IMR-90 (cell line): ENCODE data around the gene IFNL1. TPM values are rescaled to one million over a fixed set of nuclear protein-coding genes. Genes with fewer than 3 reads are reported as not detected.
"Not testable (repeated sequence)": the region's sequence is repeated elsewhere in the genome, so short reads cannot be mapped to it uniquely, and the experiment has no call there.

ENCODE experiments used
- ATAC-seq: fragments of 200-7000 bp; cut with Tn5 transposase; 2 replicates; pipeline ENCODE4 v1.9.1; 2020; ENCODE audit warnings: low read depth, mild to moderate bottlenecking, moderate library complexity
- BruUV-seq: library from RNA; stranded (reverse); fragments of 400-500 nt; replicated peaks from 2 replicates; lab custom pipeline; 2021; lab: Mats Ljungman, UMichigan
- CTCF ChIA-PET: fragments of 300-600 bp; formaldehyde crosslinking; extraction: SDS; loops from one replicate; lab custom pipeline; 2021; ENCODE audit warnings: antibody characterized with exemption; lab: Yijun Ruan, JAX
- POLR2A ChIA-PET: fragments of 300-600 bp; sonication (Branson Sonifier 250); formaldehyde crosslinking; loops from one replicate; lab custom pipeline; 2022; ENCODE audit warnings: antibody characterized with exemption; ENCODE audit not compliant: unreplicated experiment; lab: Charles Lee
- DNase-seq: peaks from one replicate; pipeline ENCODE4 v3.0.0; 2013
- H2AFZ ChIP-seq: replicated peaks from 2 replicates; pipeline ENCODE3; 2013; ENCODE audit warnings: low read length, mild to moderate bottlenecking; ENCODE audit not compliant: poor library complexity
- H2AK5ac ChIP-seq: 2 replicates; pipeline ENCODE4 v1.6.1; 2013; ENCODE audit warnings: low read depth, low read length, inconsistent platforms
- H2AK9ac ChIP-seq: replicated peaks from 2 replicates; pipeline ENCODE3; 2013; ENCODE audit warnings: mild to moderate bottlenecking, low read depth, low read length, moderate library complexity; ENCODE audit not compliant: poor library complexity
- H2BK120ac ChIP-seq: 2 replicates; pipeline ENCODE4 v1.6.1; 2013; ENCODE audit warnings: low read depth, low read length, inconsistent platforms
- H2BK15ac ChIP-seq: 3 replicates; pipeline ENCODE4 v1.6.1; 2013; ENCODE audit warnings: low read depth, low read length, inconsistent platforms
- H2BK20ac ChIP-seq: 2 replicates; pipeline ENCODE4 v1.6.1; 2013; ENCODE audit warnings: low read depth, mild to moderate bottlenecking, inconsistent platforms, low read length, moderate library complexity
- H2BK5ac ChIP-seq: 2 replicates; pipeline ENCODE4 v1.6.1; 2013; ENCODE audit warnings: mild to moderate bottlenecking, low read depth, low read length, inconsistent platforms; ENCODE audit not compliant: poor library complexity, severe bottlenecking
- H3K14ac ChIP-seq: replicated peaks from 2 replicates; pipeline ENCODE4 v1.6.1; 2013; ENCODE audit warnings: low read depth, low read length, inconsistent platforms
- H3K18ac ChIP-seq: 2 replicates; pipeline ENCODE4 v1.6.1; 2013; ENCODE audit warnings: low read depth, low read length, control low read depth
- H3K23ac ChIP-seq: 2 replicates; pipeline ENCODE4 v1.6.1; 2013; ENCODE audit warnings: low read depth, low read length, inconsistent platforms
- H3K27ac ChIP-seq: 2 replicates; pipeline ENCODE4 v1.5.1; 2013; ENCODE audit warnings: mild to moderate bottlenecking, control low read depth, low read length; ENCODE audit not compliant: insufficient read depth
- H3K27me3 ChIP-seq: 2 replicates; pipeline ENCODE4 v1.6.1; 2013; ENCODE audit warnings: low read length; ENCODE audit not compliant: control insufficient read depth, insufficient read depth
- H3K36me3 ChIP-seq: 2 replicates; pipeline ENCODE4 v1.6.1; 2013; ENCODE audit warnings: low read length, mixed read lengths; ENCODE audit not compliant: control insufficient read depth, insufficient read depth
- H3K4ac ChIP-seq: 2 replicates; pipeline ENCODE4 v1.6.1; 2013; ENCODE audit warnings: low read depth, low read length, inconsistent platforms
- H3K4me1 ChIP-seq: 2 replicates; pipeline ENCODE4 v1.6.1; 2013; ENCODE audit warnings: low read length, mixed read lengths; ENCODE audit not compliant: control insufficient read depth, insufficient read depth
- H3K4me2 ChIP-seq: 2 replicates; pipeline ENCODE4 v1.6.1; 2013; ENCODE audit warnings: low read depth, mild to moderate bottlenecking, control low read depth, low read length, moderate library complexity
- H3K4me3 ChIP-seq: 2 replicates; pipeline ENCODE4 v1.5.1; 2013; ENCODE audit warnings: low read depth, mild to moderate bottlenecking, control low read depth, low read length, moderate library complexity; ENCODE audit not compliant: insufficient read depth
- H3K56ac ChIP-seq: 2 replicates; pipeline ENCODE4 v1.6.1; 2013; ENCODE audit warnings: low read length, inconsistent platforms; ENCODE audit not compliant: insufficient read depth; ENCODE audit errors: extremely low read depth
- H3K79me1 ChIP-seq, 2 experiments: 2 replicates each; pipeline ENCODE4 v1.6.1; 2013; ENCODE audit warnings: low read length in 2 of 2, inconsistent platforms in 1 of 2, low read depth in 1 of 2
- H3K9ac ChIP-seq: 2 replicates; pipeline ENCODE4 v1.6.1; 2013; ENCODE audit warnings: low read depth, low read length, control low read depth
- H3K9me1 ChIP-seq: 2 replicates; pipeline ENCODE4 v1.6.1; 2013; ENCODE audit warnings: low read length, inconsistent platforms; ENCODE audit not compliant: insufficient read depth
- H3K9me3 ChIP-seq: 2 replicates; pipeline ENCODE4 v1.6.1; 2013; ENCODE audit warnings: low read length; ENCODE audit not compliant: control insufficient read depth, insufficient read depth
- H4K20me1 ChIP-seq: 2 replicates; pipeline ENCODE4 v1.6.1; 2013; ENCODE audit warnings: low read length, inconsistent platforms; ENCODE audit not compliant: insufficient read depth
- H4K5ac ChIP-seq: 2 replicates; pipeline ENCODE4 v1.6.1; 2013; ENCODE audit warnings: mild to moderate bottlenecking, low read depth, low read length, control low read depth
- H4K8ac ChIP-seq, 2 experiments: 2 replicates each; pipeline ENCODE4 v1.6.1; 2013; ENCODE audit warnings: low read depth in 2 of 2, low read length in 2 of 2, control low read depth in 1 of 2, inconsistent platforms in 1 of 2
- H4K91ac ChIP-seq: 2 replicates; pipeline ENCODE4 v1.6.1; 2013; ENCODE audit warnings: low read depth, low read length, inconsistent platforms; ENCODE audit not compliant: insufficient read depth
- CTCF ChIP-seq: conservative IDR thresholded peaks from 2 replicates; pipeline ENCODE4 v1.5.1; 2012; ENCODE audit warnings: mild to moderate bottlenecking, low read depth, low read length, improper control_type of control experiment
- NFE2L2 ChIP-seq: fragments of 150-350 bp; IDR thresholded peaks from 2 replicates; pipeline ENCODE4 v1.6.1; 2016; ENCODE audit warnings: low read depth, mild to moderate bottlenecking, low read length
- RAD21 ChIP-seq: IDR thresholded peaks from 2 replicates; pipeline ENCODE4 v1.6.1; 2012; ENCODE audit warnings: low read length, improper control_type of control experiment
- USF2 ChIP-seq: fragments of 150-350 bp; IDR thresholded peaks from 2 replicates; pipeline ENCODE4 v1.6.1; 2017; ENCODE audit warnings: mild to moderate bottlenecking, antibody characterized with exemption, low read length, low read depth
- WGBS, 2 experiments: methylation state at CpG; one replicate each; pipeline versions ENCODE4 v1.1.5 to v1.1.7; 2013; ENCODE audit warnings: missing lambda C conversion rate in 2 of 2; ENCODE audit not compliant: insufficient read length in 1 of 2; ENCODE audit errors: extremely low coverage in 2 of 2; 5-methylcytosine and 5-hydroxymethylcytosine counted together
- dilution Hi-C: fragments of 300-500 bp; cut with HindIII; formaldehyde crosslinking; loops from one replicate; pipeline ENCODE4 v1.14.3; 2018; ENCODE audit warnings: low sequenced_read_pairs; ENCODE audit not compliant: unreplicated experiment
- in situ Hi-C: fragments of 300-500 bp; cut with MboI; formaldehyde crosslinking; loops from 3 replicates; pipeline ENCODE4 v1.14.3; 2019; ENCODE audit warnings: low sequenced_read_pairs, inconsistent platforms, mixed read lengths
- intact Hi-C: fragments of 100-400 bp; cut with micrococcal nuclease; formaldehyde crosslinking; loops from 2 replicates; pipeline ENCODE4 v1.10.0; 2022
- polyA plus RNA-seq, 3 experiments: library from polyadenylated mRNA; depleted of rRNA; stranded (reverse); fragments of >200 nt; gene quantifications; 2 replicates each; pipeline ENCODE4 v1.2.3, GENCODE V29; 2012; ENCODE audit warnings: low replicate concordance in 1 of 3
- total RNA-seq: library from RNA; depleted of rRNA; stranded (reverse); fragments of >200 nt; gene quantifications from 2 replicates; pipeline ENCODE4 v1.2.3, GENCODE V29; 2012

Gene IFNL1
- total and polyA plus RNA-seq, 2 of the 4 experiments (the other 2 are of a cell fraction): not detected

GRCh38 chr19:39339674-39340073 is 43.5 kb downstream of the IFNL1 start:
- ChIA-PET CTCF (no interaction called here), POLR2A (no interaction called here)
- peaks cover 5% of the 10 kb centered on the region; the same call in 1 of the 2 replicates for H4K20me1 ChIP-seq
- H3K4me1 ChIP-seq: peaks cover 8% of the 10 kb centered on the region
- H4K5ac ChIP-seq: no peak overlapping the region
- H4K8ac ChIP-seq: no peak overlapping the region
- no peak overlapping the region for H3K9ac ChIP-seq
- ATAC-seq (no peak), DNase-seq (no peak)
- dilution Hi-C loops (no loop called here), in situ Hi-C loops (no loop called here), intact Hi-C loops (loop anchor here (5.0 kb wide), 1 partner anchor 217 kb away; no protein-coding TSS in a partner anchor)
- no peak overlapping the region for H3K23ac ChIP-seq
- no peak overlapping the region for H2BK120ac ChIP-seq
- no peaks in the 10 kb centered on the region for H3K27me3 ChIP-seq
- peak overlapping the region; percentile 15; the same call in 1 of the 2 replicates for H2AK5ac ChIP-seq
- no peak overlapping the region for H2AFZ ChIP-seq
- no peak overlapping the region for H3K14ac ChIP-seq
- no peaks in the 10 kb centered on the region for H3K36me3 ChIP-seq
- no peak overlapping the region for H3K4me2 ChIP-seq
- TF ChIP-seq USF2: no peak
- no peak for TF ChIP-seq CTCF
- no peak for TF ChIP-seq NFE2L2
- TF ChIP-seq RAD21: no peak
- H3K9me3 ChIP-seq: no peaks in the 10 kb centered on the region
- H2BK20ac ChIP-seq: no peak overlapping the region
- no peak overlapping the region for H3K56ac ChIP-seq
- BruUV-seq: no TSS peak
- no peak overlapping the region for H3K27ac ChIP-seq
- H3K4ac ChIP-seq: no peak overlapping the region
- WGBS, 2 experiments: no CpG with 5 or more reads among the region's 1 CpG
- no peak overlapping the region for H2BK15ac ChIP-seq
- no peak overlapping the region for H4K91ac ChIP-seq
- no peak overlapping the region for H2BK5ac ChIP-seq
- H3K4me3 ChIP-seq: no peak overlapping the region
- no peak overlapping the region for H2AK9ac ChIP-seq
- peaks cover 6% of the 10 kb centered on the region; the same call in 1 of the 2 replicates for H3K9me1 ChIP-seq
- peaks cover 11 to 35% of the 10 kb centered on the region in 2 experiments; a peak in 3 of 4 replicates for H3K79me1 ChIP-seq
- no peak overlapping the region for H3K18ac ChIP-seq

DNA sequence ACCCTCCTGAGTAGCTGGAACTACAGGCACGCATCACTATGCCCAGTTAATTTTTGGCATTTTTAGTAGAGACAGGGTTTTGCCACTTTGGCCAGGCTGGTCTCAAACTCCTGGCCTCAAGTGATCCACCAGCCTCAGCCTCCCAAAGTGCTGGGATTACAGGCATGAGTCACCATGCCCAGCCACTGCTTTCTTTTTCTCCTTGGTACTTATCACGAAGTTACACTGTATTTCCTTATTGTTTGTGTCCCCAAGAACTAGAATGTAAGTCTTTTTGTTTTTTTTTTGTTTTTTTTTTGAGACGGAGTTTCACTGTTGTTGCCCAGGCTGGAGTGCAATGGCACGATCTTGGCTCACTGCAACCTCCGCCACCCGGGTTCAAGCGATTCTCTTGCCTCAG is 43.9 kb downstream of the IFNL1 start:
- H2BK20ac ChIP-seq, H2BK5ac ChIP-seq, H2AK9ac ChIP-seq, H4K8ac ChIP-seq, dilution Hi-C loops, H3K4me2 ChIP-seq, CTCF ChIA-PET, H2BK15ac ChIP-seq, H2AFZ ChIP-seq, BruUV-seq, H3K18ac ChIP-seq, H3K27ac ChIP-seq, H3K9me3 ChIP-seq, H3K56ac ChIP-seq, in situ Hi-C loops, H4K5ac ChIP-seq, H3K4me3 ChIP-seq, DNase-seq, H3K9me1 ChIP-seq, POLR2A ChIA-PET, H3K23ac ChIP-seq, H2BK120ac ChIP-seq, H3K4me1 ChIP-seq, H4K91ac ChIP-seq, H3K4ac ChIP-seq, H3K9ac ChIP-seq, ATAC-seq, H3K36me3 ChIP-seq, H2AK5ac ChIP-seq, H3K14ac ChIP-seq, H4K20me1 ChIP-seq, H3K27me3 ChIP-seq: not testable (repeated sequence)
- peaks cover 13 to 40% of the 10 kb centered on the region in 2 experiments; a peak in 3 of 4 replicates for H3K79me1 ChIP-seq
- WGBS, 2 experiments: 88% methylated on average over 3 of the region's 7 CpGs; no CpG with 5 or more reads in 1 of the 2 experiments
- intact Hi-C loops: loop anchor here (5.0 kb wide), 1 partner anchor 218 kb away; no protein-coding TSS in a partner anchor
